AG08396 (cell line): Measurements from ENCODE around the gene ASRGL1.
"Not testable (repeated sequence)": the region's sequence is repeated elsewhere in the genome, so short reads cannot be mapped to it uniquely, and the experiment has no call there.

Source experiments
- DNase-seq: peaks from one replicate; pipeline ENCODE4 v3.0.0; 2012; ENCODE audit warnings: low spot score, mixed read lengths

Gene ASRGL1

DNA sequence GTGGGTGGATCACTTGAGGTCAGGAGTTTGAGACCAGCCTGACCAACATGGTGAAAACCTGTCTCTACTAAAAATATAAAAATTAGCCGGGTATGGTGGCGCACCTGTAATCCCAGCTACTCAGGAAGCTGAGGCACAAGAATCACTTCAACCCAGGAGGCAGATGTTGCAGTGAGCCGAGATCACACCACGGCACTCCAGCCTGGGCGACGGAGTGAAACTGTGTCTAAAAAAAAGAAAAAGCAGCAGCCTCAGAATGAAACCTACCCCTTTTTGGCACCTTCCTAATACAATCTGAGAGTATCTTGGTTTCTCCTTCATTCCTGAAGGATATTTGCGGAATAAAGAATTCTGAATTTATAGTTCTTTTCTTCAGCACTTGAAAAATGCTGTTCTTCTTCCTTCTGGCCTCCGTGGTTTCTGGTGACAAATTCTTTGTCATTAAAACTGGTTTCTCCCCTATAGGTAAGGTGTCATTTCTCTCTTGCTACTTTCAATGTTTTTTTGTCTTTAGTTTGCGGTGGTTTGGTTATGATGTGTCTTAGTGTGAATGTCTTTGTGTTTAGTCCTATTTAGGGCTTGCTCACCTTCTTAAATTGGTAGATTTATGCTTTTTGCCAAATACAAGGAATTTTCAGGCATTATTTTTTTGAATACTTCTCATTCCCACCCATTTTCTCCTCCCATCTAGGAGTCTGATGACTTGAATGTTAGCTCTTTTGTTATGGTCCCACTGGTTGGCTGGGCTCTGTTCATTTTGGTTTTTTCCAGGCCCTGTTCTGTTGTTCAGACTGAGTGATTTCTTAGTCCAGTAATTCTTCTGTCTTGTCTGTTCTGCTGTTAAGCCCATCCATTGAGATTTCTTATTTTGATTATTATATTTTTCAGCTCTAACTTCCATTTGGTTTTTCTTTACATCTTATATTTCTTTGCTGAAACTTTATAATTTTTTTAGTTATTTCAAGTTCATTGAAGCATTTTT lies 15.4 kb downstream of the ASRGL1 start:
- DNase-seq: no peak

DNA sequence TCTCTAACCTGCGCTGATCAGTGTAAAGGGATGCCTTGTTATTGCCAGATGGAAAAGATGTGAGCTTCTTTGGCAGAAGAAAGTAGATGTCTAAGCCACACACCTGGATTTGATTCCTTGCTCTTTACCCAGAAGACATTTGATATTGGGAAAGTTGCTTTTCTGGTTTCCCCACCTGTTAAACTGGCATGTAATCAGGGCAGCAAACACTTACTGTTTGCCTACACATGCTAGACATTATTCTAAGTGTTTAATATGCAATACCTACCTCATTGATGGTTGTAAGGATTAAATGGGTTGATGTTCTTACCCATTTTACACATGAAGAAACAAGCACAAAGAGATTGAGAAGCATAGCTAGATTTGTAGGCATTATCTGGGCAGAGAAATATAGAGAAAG lies 16.6 kb downstream of the ASRGL1 start:
- DNase-seq: no peak

DNA sequence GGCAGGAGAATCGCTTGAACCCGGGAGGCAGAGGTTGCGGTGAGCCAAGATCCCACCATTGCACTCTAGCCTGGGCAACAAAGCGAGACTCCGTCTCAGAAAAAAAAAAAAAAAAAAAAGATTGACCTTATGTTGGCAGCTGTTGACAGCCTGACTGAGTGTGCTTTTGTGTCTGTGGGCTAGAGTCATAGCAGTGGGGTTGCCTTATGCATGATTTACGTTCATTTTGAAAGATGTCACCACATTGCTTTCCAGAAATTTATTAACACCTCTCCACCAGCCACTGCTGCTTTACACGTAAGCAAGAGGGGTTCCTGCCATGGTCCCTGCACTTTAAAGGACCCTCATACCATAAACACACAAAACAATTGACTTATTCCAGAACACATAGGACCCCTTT lies 21.0 kb downstream of the ASRGL1 start:
- no peak for DNase-seq

GRCh38 chr11:62359475-62359874 lies 22.2 kb downstream of the ASRGL1 start:
- no peak for DNase-seq

DNA sequence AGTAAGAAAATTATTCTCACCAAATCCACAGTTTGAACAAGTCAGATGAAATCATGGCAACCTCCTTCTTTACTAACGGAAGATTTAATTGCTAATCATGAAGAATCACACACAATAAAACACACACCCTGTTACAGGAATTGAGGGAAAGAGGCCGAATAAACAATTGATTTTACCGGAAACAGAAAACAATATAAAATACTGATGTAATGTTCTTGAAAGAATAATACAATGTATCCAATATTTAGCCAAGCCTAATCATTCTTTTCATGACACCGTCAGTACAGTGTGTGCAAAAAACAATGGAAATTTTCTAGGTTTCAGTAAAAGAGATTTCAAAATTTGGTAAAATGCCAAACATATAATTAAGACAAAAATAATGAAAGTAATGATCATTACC lies 23.4 kb downstream of the ASRGL1 start:
- no peak for DNase-seq

DNA sequence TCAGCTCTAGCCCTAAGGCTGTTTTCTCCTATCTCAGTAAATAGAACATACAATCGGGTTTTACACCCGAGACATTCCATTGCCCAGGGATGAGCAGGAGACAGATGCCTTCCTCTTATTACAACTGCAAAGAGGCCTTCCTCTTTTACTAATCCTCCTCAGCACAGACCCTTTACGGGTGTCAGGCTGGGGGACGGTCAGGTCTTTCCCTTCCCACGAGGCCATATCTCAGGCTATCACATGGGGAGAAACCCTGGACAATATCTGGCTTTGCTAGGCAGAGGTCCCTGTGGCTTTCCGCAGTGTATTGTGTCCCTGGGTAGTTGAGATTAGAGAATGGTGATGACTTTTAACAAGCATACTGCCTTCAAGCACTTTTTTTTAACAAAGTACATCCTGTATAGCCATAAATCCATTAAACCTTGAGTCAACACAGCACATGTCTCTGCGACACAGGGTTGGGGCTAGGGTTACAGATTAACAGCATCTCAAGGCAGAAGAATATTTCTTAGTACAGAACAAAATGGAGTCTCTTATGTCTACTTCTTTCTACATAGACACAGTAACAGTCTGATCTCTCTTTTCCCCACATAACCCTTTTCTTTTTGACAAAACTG lies 31.7 kb downstream of the ASRGL1 start:
- DNase-seq: not testable (repeated sequence)

DNA sequence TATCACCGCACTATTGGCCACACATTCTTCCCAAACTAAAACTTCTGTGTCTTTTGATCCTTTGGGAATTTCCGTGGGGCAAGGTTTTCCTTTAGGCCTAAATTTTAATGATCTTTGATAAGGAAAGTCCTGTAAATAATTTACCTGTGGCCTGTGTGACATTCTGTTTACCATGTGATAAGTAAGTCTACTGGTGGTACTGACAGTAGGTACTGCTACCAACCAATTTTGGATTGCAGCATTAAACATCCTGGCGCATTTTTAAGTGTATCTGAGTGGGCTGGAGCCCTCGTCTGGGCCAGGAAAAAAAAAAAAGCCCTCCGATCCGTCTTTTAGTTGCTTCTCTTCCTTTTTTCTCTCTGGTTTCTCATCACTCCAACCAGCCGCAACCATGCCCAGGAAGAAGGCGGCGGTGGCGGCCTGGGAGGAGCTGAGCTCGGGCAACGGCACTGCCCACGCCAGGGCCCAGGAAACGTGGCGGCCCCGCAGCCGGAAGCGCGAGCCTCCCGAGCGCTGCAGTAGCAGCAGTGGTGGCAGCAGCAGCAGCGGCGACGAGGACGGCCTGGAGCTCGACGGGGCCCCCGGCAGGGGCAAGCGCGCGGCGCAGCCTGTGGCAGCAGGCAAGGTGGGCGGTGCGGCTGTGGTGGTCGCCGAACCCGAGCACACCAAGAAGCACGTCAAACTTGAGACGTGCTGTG lies 33.6 kb downstream of the ASRGL1 start:
- no peak for DNase-seq

DNA sequence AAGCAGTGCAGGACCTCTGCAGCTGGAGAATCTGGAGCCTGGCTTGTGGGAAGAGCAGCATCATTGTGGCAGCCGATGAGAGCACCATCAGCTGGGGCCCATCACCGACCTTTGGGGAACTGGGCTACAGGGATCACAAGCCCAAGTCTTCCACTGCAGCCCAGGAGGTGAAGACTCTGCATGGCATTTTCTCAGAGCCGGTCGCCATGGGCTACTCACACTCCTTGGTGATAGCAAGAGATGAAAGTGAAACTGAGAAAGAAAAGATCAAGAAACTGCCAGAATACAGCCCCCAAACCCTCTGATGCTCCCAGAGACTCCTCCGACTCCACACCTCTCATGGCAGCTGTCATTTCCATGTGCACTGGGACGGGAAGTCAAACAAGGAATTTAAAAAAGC lies 35.6 kb downstream of the ASRGL1 start:
- no peak for DNase-seq

- DNase-seq: no peak
These were observed 36.3 kb downstream of the ASRGL1 start for GRCh38 chr11:62373464-62374119.

- DNase-seq: no peak
These were observed 37.6 kb downstream of the ASRGL1 start for GRCh38 chr11:62374801-62375200.

DNA sequence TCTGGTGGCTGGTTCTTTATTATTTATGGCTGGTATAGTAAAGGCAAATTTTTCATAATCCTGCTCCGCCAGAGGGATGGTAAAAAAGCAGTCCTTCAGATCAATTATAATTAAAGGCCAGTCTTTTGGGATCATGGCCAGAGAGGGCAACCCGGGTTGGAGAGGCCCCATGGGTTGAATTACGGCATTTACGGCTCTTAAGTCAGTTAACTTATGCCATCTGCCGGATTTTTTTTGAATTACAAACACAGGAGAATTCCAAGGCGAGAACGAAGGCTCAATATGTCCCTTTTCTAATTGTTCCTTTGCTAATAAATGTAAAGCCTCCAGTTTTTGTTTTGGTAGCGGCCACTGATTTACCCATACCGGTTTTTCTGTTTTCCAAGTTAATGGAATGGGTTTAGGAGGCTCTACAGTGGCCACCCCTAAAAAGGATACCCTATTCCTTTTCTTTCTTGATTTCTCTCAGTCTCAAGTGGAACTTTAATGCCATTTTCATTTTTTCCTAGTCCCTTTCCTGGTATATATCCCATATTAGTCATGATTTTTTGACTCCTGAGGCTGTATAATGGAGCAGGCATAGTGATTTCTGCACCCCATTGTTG lies 41.3 kb downstream of the ASRGL1 start:
- DNase-seq: not testable (repeated sequence)

DNA sequence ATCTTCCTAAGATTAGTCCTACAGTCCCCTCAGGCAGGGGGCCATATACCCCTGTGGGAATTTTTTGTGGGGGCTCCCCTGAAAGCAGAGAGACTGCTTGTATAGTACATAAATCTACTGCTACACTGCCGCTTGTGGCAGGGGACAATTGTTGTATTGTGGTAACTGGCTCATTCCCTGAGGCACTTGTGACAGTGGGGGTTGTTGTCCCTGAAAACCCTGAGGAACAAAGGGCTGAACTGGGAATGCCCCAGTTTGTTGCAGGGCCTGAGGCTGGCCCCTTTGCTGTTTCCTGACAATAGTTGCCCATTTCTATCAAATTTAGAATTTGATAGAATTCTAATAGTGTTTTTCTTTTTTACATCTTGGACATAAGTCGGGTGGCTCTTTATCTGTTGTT lies 42.3 kb downstream of the ASRGL1 start:
- not testable (repeated sequence) for DNase-seq

- DNase-seq: peak; percentile 69
These were observed 43.6 kb downstream of the ASRGL1 start for GRCh38 chr11:62380821-62381245.

GRCh38 chr11:62383822-62384221 lies 46.6 kb downstream of the ASRGL1 start:
- no peak for DNase-seq

GRCh38 chr11:62386083-62386482 lies 48.8 kb downstream of the ASRGL1 start:
- not testable (repeated sequence) for DNase-seq

GRCh38 chr11:62387381-62387780 lies 50.1 kb downstream of the ASRGL1 start:
- no peak for DNase-seq

GRCh38 chr11:62388999-62389398 lies 51.8 kb downstream of the ASRGL1 start:
- DNase-seq: no peak

- DNase-seq: no peak
These were observed 53.0 kb downstream of the ASRGL1 start for GRCh38 chr11:62390237-62390636.

GRCh38 chr11:62390722-62391121 lies 53.5 kb downstream of the ASRGL1 start:
- no peak for DNase-seq

DNA sequence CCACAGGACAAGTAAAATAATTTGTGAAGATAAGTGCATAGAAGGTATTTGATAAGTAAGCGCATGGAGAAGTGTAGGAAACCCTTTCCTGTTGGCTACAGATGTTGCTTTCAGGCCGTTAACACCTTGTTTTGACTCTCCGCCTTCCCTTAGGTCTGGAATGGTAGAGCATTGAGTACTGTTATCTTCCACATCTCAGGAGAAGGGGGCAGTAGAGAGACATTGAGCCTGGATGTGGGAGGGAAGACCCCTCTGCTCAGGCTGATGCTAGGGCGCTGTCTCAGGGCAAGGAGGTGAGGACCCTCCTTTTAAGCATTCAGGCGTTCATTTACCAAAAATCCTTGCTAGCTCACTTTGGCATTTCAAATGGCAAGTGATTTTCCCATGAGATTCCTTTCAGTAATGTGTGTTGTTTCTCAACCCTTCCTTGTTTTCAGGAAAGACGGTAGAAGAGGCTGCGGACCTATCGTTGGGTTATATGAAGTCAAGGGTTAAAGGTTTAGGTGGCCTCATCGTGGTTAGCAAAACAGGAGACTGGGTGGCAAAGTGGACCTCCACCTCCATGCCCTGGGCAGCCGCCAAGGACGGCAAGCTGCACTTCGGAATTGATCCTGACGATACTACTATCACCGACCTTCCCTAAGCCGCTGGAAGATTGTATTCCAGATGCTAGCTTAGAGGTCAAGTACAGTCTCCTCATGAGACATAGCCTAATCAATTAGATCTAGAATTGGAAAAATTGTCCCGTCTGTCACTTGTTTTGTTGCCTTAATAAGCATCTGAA lies 54.6 kb downstream of the ASRGL1 start:
- no peak for DNase-seq

DNA sequence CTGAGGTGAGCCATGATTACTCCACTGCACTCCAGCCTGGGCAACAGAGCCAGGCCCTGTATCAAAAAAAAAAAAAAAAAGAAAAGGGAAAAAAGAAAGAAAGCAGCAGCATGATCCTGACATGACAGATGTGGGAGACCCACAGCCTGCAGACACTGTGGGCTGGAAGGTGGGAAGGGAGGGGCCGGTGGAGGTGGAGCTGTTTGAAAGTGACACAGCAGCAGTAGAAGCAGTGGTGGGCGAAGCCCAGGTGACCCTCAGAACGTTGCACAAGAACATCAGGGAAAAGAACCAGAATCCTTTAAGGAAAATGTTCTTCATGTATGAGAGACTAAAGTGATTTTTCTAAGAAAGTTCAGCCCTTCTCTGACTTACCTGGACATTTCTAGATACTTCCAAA lies 55.3 kb downstream of the ASRGL1 start:
- DNase-seq: no peak
